ENCODE results near the gene CNGB1. TPM values are rescaled to one million over a fixed set of nuclear protein-coding genes. Genes with fewer than 3 reads are reported as not detected.

Gene CNGB1
- polyA plus RNA-seq, 1 of the 3 experiments (the other 2 are of a cell fraction): 0.05 TPM

GRCh38 chr16:58002936-58003335 lies 32.0 kb upstream of the CNGB1 start (continued):
- TF ChIP-seq CHD2 (IDR thresholded peaks at IDR 0.05; ENCODE audit: low read length, partially characterized antibody): no peak

GRCh38 chr16:58002416-58002800 lies 31.5 kb upstream of the CNGB1 start:
- H3K9me3 ChIP-seq: no peaks in the 10 kb centered on the region
- H3K27me3 ChIP-seq (ENCODE audit: insufficient read depth): no peaks in the 10 kb centered on the region
- peaks cover 7 to 20% of the 10 kb centered on the region in 2 experiments for H3K36me3 ChIP-seq (replicated peaks in 1 of 2; ENCODE audit: control insufficient read depth in 1 of 2, insufficient read depth in 2 of 2, low read length in 1 of 2)
- CTCF ChIA-PET: interaction anchor here (0.8 to 6.2 kb wide), 8 partner anchors 11 to 485 kb away, joined by 3 to 71 read pairs (median 6); partner anchors contain the start of gene CFAP20
- H2AFZ ChIP-seq (ENCODE audit: low read depth): no peak overlapping the region
- no peak overlapping the region for H3K4me3 ChIP-seq (ENCODE audit: low read depth in 2 of 2, low read length in 1 of 2)
- H3K9ac ChIP-seq: no peak overlapping the region
- 0 out of 2 replicates have a peak, but pooled peaks cover 6% of the 10 kb centered on the region for H4K20me1 ChIP-seq (ENCODE audit: insufficient read depth)
- no peak overlapping the region for H3K27ac ChIP-seq (ENCODE audit: low read depth in 2 of 2, low read length in 1 of 2)
- no peak for DNase-seq
- peak overlapping the region; percentile 100 for H3K4me2 ChIP-seq
- H3K9me2 ChIP-seq: no peaks in the 10 kb centered on the region
- POLR2A ChIA-PET: interaction anchor here (1.0 kb wide), 1 partner anchor 127 kb away, joined by 4 read pairs; the partner anchor contains the start of gene CFAP20
- H3K79me2 ChIP-seq (ENCODE audit: insufficient read depth): peaks cover 39% of the 10 kb centered on the region
- H3K4me1 ChIP-seq (ENCODE audit: control insufficient read depth in 1 of 2, insufficient read depth in 2 of 2, low read depth in 1 of 2, low read length in 1 of 2): peaks cover 0 to 18% of the 10 kb centered on the region in 2 experiments; a peak in 2 of 4 replicates
- 87% methylated on average over 9 of the region's 9 CpGs for WGBS (ENCODE audit: low lambda C conversion rate)
- TF ChIP-seq RAD21 (IDR thresholded peaks at IDR 0.05; ENCODE audit: low read length): no peak
- peaks cover 4% of the 10 kb centered on the region for H3F3A ChIP-seq (replicated peaks; ENCODE audit: insufficient read depth)

DNA sequence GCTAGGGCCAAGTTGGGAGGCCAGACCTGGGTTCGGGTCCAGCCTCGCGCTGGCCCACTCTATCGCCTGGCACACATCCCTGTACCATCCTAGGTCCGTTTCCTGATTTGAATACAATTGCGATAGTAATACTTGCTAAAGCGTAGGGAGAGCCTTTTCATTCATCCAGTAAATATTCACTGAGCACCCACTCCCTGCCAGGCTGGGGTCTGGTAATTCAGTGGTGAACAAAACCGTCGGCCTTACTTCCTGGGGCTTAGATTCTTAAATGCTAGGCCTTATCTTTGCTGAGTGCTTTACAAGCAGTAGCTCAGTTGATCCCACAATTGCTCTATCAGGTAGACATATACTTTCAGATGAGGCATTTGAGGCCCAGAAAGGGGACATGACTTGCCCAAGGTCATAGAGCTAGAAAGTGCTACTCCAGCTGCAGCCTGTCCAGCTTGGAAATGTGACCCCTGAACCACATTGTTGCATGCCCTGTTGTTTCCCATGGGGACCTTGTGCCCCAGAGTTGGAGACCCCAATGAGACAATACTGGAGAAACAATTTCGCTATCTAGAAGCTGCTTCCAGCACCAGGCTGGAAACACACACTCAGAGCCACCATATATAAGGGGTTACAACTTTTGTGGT lies 31.0 kb upstream of the CNGB1 start:
- Histone ChIP-seq H3K36me3 (replicated peaks in 1 of 2; ENCODE audit: control insufficient read depth in 1 of 2, insufficient read depth in 2 of 2, low read length in 1 of 2) (peaks cover 12 to 20% of the 10 kb centered on the region in 2 experiments), H4K20me1 (ENCODE audit: insufficient read depth) (0 out of 2 replicates have a peak, but pooled peaks cover 6% of the 10 kb centered on the region), H3K9me3 (no peaks in the 10 kb centered on the region), H3F3A (replicated peaks; ENCODE audit: insufficient read depth) (peaks cover 4% of the 10 kb centered on the region), H2AFZ (ENCODE audit: low read depth) (no peak overlapping the region; the same call in 1 of the 2 replicates), H3K4me1 (ENCODE audit: control insufficient read depth in 1 of 2, insufficient read depth in 2 of 2, low read depth in 1 of 2, low read length in 1 of 2) (peaks cover 0 to 18% of the 10 kb centered on the region in 2 experiments; a peak in 2 of 4 replicates), H3K9ac (0 out of 2 replicates have a peak overlapping the region, but pooled peaks have one; percentile 15), H3K79me2 (ENCODE audit: insufficient read depth) (peaks cover 34% of the 10 kb centered on the region), H3K9me2 (no peaks in the 10 kb centered on the region), H3K27ac (ENCODE audit: low read depth in 2 of 2, low read length in 1 of 2) (peak overlapping the region in 1 of 2 experiments; percentile 80; a peak in 2 of 4 replicates), H3K4me3 (ENCODE audit: low read depth in 2 of 2, low read length in 1 of 2) (peak overlapping the region; percentile 88 to 94), H3K4me2 (peak overlapping the region; percentile 100), H3K27me3 (ENCODE audit: insufficient read depth) (no peaks in the 10 kb centered on the region)
- CTCF ChIA-PET: interaction anchor here (0.6 to 6.2 kb wide), 24 partner anchors 8 to 486 kb away, joined by 3 to 71 read pairs (median 5); partner anchors contain the start of gene CFAP20
- DNase-seq: no peak
- TF ChIP-seq EZH2phosphoT487 (IDR thresholded peaks at IDR 0.05; ENCODE audit: borderline replicate concordance, low read depth) (no peak), RCOR1 (IDR thresholded peaks at IDR 0.05; ENCODE audit: low read length) (no peak), RXRA (IDR thresholded peaks at IDR 0.05; ENCODE audit: borderline replicate concordance, low read depth) (no peak), POLR2AphosphoS5 (IDR thresholded peaks at IDR 0.05; ENCODE audit: low read depth, low read length) (no peak), MXI1 (IDR thresholded peaks at IDR 0.05; ENCODE audit: low read depth, low read length) (no peak), GABPA (IDR thresholded peaks at IDR 0.05; ENCODE audit: low read depth) (no peak)
- WGBS (ENCODE audit: low lambda C conversion rate): 36% methylated on average over 10 of the region's 10 CpGs
- POLR2A ChIA-PET: interaction anchor here (1.0 kb wide), 1 partner anchor 127 kb away, joined by 4 read pairs; the partner anchor contains the start of gene CFAP20

Data from SK-N-SH (cell line).